ENCODE measurements around the gene GJD4.
A peak's percentile ranks its signal among the peaks of the same experiment; 100 is the strongest.

GJD4 gene

DNA sequence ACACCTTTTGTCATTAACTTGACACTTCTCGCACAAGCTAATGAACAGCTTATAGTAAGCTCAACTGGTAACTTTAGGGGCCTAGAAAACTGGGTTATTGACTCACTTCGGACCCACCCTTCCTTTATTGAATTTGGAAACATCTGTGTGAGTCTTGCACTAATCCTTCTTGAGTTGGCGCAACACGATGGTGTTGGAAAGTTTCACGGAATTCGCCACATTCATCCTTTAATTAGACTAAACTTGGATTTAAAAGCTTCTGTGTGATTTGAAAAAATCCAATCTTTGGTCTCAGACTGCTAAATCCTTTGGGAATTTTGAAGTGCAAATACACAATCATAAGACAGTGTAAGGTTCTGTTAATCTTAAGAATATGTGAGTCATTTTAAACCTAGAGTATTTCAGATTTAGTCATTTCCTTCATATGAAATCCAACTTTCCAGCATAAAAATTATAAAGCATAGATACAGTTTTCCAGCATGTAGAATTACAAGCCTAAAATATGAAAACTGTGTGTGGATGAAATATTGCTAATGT, 21.9 kb downstream of the GJD4 start:
- Histone ChIP-seq H3K4me3 (ENCODE audit: low read depth, low read length) (no peak overlapping the region), H3K36me3 (no peaks in the 10 kb centered on the region), H3K27me3 (ENCODE audit: insufficient read depth, low read depth, severe bottlenecking) (no peaks in the 10 kb centered on the region), H3K27ac (no peak overlapping the region), H3K9me3 (ENCODE audit: severe bottlenecking) (no peaks in the 10 kb centered on the region)
- TF ChIP-seq CTCF (IDR thresholded peaks at IDR 0.05; ENCODE audit: low read depth, low read length) = no peak
- no peak for DNase-seq

DNA sequence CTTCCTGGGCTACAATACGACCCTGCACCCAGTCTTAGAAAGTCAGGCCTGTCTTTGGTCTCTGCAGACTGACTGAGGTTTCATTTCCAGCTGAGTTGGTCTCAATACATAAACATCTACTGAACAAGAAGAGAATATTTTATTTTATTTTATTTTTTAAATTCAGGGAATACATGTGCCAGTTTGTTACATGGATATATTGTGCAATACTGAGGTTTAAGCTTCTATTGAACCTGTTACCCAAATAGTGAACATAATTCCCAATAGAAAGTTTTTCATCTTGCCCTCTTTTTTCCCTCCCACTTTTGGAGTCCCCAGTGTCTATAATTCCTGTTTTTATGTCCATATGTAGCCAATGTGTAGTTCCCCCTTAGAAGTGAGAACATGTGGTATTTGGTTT, 26.3 kb downstream of the GJD4 start:
- no peak for DNase-seq
- TF ChIP-seq CTCF (IDR thresholded peaks at IDR 0.05; ENCODE audit: low read depth, low read length) = no peak
- H3K9me3 ChIP-seq (ENCODE audit: severe bottlenecking) = no peaks in the 10 kb centered on the region
- H3K27ac ChIP-seq = no peak overlapping the region
- H3K4me3 ChIP-seq (ENCODE audit: low read depth, low read length) = no peak overlapping the region
- no peaks in the 10 kb centered on the region for H3K36me3 ChIP-seq
- H3K27me3 ChIP-seq (ENCODE audit: insufficient read depth, low read depth, severe bottlenecking) = no peaks in the 10 kb centered on the region

DNA sequence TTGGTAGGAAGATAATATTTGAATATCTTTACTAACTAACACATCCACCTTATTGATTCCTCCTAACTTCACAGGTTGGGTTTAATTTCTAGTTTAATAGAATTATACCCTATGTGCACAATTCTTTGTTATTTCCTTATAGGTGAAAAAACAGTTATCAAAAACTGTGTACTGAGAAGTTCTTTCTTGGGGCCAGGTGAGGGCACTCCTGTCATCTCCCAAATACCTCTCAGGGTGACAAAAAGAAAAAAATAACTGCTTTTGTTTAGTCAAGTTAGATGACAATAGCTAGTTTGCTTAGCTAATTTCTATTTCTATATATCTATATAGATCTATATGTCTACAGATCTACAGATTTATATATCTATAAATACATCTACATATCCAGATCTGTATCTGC, 26.9 kb downstream of the GJD4 start:
- no peaks in the 10 kb centered on the region for H3K27me3 ChIP-seq (ENCODE audit: insufficient read depth, low read depth, severe bottlenecking)
- DNase-seq = no peak
- H3K36me3 ChIP-seq = no peaks in the 10 kb centered on the region
- no peak overlapping the region for H3K27ac ChIP-seq
- no peaks in the 10 kb centered on the region for H3K9me3 ChIP-seq (ENCODE audit: severe bottlenecking)
- TF ChIP-seq CTCF (IDR thresholded peaks at IDR 0.05; ENCODE audit: low read depth, low read length) = no peak
- H3K4me3 ChIP-seq (ENCODE audit: low read depth, low read length) = no peak overlapping the region

DNA sequence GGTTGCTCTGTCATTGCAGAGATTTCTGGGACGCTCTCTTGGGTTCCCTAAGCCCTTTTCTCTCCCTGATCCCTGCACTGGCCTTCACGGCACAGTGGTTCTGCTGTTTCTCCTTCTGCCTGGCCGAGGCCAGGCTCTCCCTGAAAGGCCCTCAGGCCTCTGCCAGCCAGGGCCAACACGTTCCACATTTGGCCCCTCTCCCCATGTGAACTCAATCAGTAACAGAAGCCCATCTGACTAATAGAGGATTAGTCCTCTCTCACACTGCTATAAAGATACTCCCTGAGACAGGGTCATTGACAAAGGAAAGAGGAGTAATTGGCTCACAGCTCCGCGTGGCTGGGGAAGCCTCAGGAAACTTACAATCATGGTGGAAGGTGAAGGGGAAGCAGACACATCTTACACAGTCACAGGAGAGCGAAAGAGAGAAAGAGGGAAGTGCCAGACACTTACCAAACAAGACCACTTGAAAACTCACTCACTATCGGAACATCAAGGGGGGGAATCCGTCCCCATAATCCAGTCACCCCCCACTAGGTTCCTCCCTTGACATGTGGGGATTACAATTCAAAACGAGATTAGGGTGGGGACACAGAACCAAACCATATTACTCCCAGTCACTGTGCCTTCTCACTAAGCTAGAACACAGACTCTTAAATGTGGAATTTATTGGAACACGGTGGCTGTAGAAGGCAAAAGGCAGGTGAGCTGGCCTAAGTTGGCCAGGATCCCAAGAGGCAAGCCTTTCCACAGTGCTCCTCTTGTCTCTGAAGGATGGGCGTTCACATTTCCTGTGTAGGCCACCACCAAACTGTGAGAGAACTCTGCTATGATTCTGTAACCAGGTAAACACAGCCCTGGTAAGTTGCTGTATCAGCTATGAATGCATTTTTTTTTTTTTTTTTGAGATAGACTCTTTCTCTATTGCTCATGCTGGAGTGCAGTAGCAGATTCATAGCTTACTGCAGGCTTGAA, 28.2 kb downstream of the GJD4 start:
- peaks cover 3% of the 10 kb centered on the region; the same call in 1 of the 2 replicates for H3K36me3 ChIP-seq
- no peak for TF ChIP-seq CTCF (IDR thresholded peaks at IDR 0.05; ENCODE audit: low read depth, low read length)
- H3K4me3 ChIP-seq (ENCODE audit: low read depth, low read length) = no peak overlapping the region
- no peaks in the 10 kb centered on the region for H3K27me3 ChIP-seq (ENCODE audit: insufficient read depth, low read depth, severe bottlenecking)
- DNase-seq = peak; percentile 61
- H3K27ac ChIP-seq = peak overlapping the region; percentile 76
- no peaks in the 10 kb centered on the region for H3K9me3 ChIP-seq (ENCODE audit: severe bottlenecking)

DNA sequence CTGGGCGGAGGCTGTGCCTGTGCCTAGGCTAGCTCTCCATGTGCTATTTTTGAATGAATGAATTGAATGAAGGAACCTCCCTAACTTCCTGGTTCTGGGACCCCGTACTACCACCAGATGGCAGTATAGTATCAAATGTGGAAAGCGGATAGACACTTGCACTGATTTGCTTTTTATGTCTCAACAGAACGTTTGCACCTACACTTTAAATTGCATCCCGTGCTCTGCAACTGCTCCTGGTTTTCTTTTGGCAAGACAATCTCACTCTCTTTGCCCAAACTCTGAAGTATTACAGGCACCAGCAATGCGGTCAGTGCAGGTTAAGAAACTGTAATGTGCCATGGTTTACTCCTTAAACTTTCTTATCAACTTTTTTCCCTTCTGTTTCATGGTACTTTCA, 30.4 kb downstream of the GJD4 start:
- H3K4me3 ChIP-seq (ENCODE audit: low read depth, low read length) = no peak overlapping the region
- DNase-seq = peak; percentile 39
- no peak overlapping the region for H3K27ac ChIP-seq
- peaks cover 10% of the 10 kb centered on the region for H3K36me3 ChIP-seq
- no peaks in the 10 kb centered on the region for H3K27me3 ChIP-seq (ENCODE audit: insufficient read depth, low read depth, severe bottlenecking)
- TF ChIP-seq CTCF (IDR thresholded peaks at IDR 0.05; ENCODE audit: low read depth, low read length) = peak; percentile 56; the same call in 1 of the 2 replicates
- H3K9me3 ChIP-seq (ENCODE audit: severe bottlenecking) = no peaks in the 10 kb centered on the region

Measured in WERI-Rb-1 (cell line).